Keratinocyte (primary cell): ENCODE measurements around the gene CTU1.

Experiments
- CTCF ChIP-seq, 3 experiments: IDR thresholded peaks in 1 of 3; conservative IDR thresholded peaks in 1 of 3; optimal IDR thresholded peaks in 1 of 3; 2 replicates in 2 of 3; 3 replicates in 1 of 3; pipeline versions ENCODE3 to v1.5.1; 2011; ENCODE audit warnings: low read length in 3 of 3, mild to moderate bottlenecking in 3 of 3, moderate library complexity in 2 of 3, control low read depth in 1 of 3, inconsistent platforms in 1 of 3; ENCODE audit not compliant: insufficient read depth in 2 of 3; ENCODE audit errors: extremely low read depth in 1 of 3
- EZH2 ChIP-seq: IDR thresholded peaks from one replicate; pipeline ENCODE4 v1.6.1; 2012; ENCODE audit warnings: inconsistent platforms, mild to moderate bottlenecking, low read length, moderate library complexity

GRCh38 chr19:51098365-51099046, 9.7 kb downstream of the CTU1 start:
- TF ChIP-seq CTCF (optimal IDR thresholded peaks at IDR 0.05 in 1 of 3, IDR thresholded peaks at IDR 0.05 in 1 of 3, conservative IDR thresholded peaks at IDR 0.05 in 1 of 3; ENCODE audit: extremely low read depth in 1 of 3, insufficient read depth in 2 of 3, low read length in 3 of 3), result no peak
- TF ChIP-seq EZH2, result no peak
